ENCODE data around the gene EIPR1.

Gene EIPR1

DNA sequence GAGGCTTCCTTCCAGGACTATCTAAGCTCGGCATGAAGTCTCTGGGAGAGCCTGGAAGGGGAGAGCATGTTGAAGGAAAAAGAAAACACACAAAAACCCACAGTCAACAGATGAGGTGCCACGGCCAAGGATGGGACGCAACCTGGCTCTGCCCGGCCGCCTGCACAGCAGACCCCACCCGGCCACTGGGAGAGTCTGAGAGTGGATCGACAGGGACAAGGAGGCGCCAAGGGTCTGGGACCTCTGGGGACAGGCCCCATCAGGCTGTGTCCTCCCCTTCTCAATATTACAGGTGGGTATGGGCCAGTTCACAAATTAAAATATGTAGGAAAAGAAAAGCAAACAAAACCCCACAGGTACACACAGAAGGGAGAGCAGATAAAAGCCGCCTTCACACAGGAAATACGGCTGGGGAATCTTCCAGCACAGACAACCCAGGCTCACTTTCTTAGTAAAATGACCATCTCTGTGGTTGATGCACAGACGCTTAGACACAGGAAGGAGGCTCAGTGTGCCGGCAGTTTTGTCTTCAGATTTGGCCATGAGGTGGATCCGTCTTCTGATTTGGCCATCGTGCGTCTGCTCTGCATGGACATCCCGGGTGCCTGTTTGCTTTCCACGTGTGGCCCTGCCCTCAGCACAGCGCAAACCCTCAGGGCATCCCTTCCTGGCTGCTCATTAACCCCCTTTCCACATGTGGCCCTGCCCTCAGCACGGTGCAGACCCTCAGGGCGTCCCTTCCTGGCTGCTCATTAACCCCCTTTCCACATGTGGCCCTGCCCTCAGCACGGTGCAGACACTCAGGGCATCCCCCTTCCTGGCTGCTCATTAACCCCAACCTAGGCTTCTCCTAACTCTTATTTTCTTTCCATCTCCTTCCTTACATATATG lies 138.4 kb downstream of the EIPR1 start:
- DNase-seq = no peak

DNA sequence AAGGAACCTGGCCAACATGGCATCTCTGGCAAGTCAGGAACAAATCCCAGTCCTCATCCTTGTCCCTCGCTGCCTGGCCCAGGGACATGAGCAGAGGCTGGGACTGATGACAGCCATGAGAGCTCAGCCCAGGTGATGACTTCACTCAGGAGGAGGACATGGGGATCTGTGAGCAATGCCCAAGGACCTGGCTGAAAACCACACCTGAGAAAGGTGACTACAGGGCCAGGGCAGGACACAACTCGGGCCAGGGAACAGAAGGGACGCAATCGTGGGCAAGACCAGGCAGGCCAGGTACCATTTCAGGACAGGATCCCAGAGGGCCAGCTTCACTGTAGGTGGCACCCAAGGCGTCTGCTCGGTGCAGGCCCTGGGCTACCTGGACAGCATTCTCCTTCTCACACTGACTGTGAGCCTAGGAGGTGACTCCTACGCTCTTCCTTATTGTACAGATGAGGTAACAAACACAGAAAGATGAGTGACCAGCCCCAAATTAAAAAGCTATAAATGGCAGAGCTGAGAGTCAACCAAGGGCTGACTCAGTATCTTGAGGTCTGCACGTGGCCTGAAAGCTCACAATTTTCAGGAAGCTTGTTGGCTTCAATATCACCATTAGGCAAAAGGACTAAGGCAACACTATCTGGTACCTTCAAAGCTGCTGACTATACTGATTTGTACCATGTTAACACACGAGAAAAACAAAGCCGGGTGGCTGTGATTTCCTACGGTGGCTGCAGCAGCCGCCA lies 141.1 kb downstream of the EIPR1 start:
- no peak for DNase-seq

DNA sequence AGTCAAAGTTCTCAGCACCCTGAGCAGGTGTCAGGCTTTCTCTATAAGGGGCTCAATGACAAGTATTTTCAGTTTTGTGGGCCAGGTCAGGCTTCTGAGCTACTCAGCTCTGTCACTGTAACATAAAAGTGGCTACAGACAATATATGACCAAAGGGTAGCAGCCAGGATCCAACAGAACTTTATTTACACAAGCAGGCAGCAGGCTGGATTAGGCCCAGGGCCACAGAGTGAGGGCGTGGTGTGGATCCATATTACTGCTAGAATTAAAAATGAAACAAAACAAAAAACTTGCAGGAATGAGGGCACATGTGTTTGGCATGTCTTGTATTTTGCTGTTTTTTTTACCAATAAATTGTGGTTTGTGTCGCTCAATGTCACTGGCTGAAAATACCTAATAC lies 143.7 kb downstream of the EIPR1 start:
- DNase-seq = no peak

DNA sequence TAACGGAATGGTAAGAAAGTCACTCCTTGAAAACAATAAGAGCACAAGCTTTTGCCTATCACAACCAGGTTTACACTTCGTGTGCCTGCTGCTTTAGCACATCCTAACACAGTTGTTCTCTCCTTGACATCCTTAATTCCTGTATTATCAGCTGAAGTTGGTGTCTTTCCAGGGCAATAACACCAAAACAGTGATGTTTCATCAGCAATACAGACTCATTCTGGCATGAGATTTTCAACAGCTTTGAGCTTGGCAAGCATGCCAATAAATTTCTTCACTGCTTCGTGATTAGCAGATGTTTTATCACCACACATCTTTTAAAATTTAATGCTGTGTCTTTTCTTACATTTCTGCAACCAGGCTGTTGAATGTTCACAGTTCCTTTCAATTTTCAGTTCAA lies 148.4 kb downstream of the EIPR1 start:
- no peak for DNase-seq

DNA sequence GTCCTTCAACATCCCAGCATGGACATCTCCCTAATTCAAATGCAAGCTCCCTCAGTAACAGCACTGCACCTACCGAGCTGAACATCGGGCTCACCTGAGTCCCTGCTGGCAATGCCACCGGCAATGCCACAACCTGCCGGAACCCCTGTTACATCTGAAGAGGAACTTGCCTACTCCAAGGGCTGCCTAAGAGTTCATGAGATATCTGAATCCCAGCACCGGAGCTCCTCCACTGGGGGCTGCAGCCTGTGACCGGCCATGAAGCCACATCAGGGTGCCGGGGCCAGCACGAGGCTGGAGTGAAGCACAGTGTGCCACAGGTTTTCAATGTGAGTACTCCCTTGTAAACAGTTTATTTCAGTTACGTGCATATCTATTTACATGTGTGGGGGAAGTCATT lies 152.9 kb downstream of the EIPR1 start:
- DNase-seq = no peak

DNA sequence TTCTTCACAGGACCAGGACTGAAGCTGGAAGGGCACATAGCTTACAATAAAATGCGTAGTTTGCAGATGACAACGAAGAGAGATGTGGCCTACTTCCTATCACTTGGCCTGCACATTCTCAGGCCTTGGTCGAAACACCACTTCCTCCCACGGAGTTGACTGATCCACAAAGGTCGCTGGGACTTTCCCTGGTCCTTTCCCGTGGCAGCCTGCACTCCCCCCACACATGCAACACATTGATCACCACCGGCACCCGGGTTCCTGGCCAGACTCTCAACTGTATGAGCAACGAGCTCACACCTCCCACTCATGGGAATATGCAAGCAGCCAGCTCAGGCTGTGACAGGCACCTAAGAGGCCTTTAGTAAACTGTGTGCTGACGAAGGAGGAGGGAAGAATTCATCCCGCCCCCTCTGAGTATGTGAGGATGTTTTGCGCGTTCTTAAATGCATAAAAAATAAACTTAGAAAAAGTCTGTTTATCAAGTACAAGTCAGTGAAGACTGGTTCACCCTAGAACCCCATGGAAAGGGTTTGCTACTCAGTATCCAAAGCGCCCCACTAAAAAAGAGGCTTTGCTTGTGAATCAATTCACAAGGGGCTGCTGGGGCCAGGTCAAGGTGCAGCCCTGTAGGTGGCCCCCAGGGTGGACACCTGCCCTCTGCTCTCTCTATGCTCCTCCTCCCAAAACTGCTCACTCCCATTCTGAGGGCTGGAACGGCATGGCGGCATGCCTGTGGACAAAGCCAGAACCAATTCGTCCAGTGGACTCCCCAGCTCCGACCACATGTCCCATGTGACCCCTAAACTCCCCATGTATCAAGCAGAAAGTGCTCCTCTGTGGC lies 154.3 kb downstream of the EIPR1 start:
- DNase-seq = no peak

DNA sequence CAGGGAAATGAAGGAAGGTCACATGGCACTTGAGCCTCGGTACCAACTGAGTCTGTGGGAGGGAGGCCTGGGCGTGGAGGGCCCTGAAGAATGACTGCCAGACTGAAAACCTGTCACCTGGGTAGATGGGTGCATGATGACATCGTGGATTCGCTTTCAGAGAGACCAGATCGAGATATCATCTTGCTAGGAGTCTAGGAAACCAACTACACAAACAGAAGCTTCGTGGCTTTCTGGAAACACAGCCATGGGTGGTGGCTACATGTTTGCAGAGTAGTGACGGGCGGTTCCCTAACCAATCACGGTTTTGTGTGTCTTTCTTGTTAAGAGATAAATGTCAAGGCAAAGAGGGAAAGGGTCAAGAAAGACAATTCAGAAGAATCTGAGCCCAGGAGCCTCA lies 155.0 kb downstream of the EIPR1 start:
- DNase-seq = no peak

DNA sequence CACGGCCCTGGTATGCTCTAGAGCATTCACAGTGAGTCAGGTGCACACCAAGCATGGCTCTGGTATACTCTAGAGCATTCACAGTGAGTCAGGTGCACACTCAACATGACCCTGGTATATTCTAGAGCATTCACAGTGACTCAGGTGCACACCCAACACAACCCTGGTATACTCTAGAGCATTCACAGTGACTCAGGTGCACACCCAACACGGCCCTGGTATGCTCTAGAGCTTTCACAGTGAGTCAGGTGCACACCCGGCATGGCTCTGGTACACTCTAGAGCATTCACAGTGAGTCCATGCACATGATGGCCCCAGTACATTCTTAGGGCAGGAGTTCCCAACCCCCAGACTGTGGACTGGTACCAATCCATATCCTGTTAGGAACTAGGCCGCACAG lies 158.1 kb downstream of the EIPR1 start:
- DNase-seq = no peak

DNA sequence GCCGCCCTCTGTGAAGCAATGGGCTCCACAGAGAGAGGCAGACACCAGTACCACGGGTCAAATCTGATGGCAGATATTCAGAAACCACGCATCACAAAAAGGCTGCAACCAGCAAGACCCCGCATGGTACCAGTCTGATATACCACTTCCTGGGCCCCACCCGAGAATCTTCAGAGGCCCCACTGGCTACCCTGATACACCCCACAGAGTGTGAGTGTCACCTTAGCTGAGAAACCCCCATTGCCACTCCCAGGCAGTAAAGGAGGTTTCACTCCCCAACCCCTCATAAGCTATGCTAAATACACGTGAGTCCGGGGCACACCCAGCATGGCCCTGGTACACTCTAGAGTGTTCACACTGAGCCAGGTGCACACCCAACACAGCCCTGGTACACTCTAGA lies 160.0 kb downstream of the EIPR1 start:
- DNase-seq = no peak

DNA sequence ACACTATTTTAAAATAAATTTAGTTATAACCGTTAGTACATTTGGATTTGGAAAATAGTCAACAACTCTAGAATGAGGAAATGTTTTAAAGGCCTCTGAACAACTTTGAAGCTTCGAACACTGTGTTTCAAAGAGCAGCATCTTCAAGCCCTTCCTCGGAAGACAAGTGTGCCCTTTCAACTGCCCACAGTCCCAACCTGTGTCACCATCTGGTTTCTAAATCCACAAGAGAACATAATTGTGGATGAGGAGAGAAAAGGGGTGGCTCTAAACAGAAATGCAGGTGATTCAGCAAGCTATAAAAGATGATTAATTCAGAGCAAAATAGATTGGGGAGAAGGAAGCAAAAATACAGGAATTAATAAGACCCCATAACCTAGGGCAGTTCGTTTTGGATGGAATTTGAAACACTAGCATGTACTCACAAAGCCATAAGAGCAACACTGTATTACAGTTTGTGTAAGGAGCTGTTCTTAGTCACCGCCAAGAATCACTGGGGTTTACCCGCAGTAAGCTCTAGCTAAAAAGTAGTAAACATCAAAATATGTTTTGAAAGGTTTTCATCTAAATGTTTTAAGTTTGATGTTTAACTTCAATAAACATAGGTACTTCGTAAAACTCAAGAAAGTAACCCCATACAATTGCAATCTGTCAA lies 160.7 kb downstream of the EIPR1 start:
- DNase-seq = no peak

DNA sequence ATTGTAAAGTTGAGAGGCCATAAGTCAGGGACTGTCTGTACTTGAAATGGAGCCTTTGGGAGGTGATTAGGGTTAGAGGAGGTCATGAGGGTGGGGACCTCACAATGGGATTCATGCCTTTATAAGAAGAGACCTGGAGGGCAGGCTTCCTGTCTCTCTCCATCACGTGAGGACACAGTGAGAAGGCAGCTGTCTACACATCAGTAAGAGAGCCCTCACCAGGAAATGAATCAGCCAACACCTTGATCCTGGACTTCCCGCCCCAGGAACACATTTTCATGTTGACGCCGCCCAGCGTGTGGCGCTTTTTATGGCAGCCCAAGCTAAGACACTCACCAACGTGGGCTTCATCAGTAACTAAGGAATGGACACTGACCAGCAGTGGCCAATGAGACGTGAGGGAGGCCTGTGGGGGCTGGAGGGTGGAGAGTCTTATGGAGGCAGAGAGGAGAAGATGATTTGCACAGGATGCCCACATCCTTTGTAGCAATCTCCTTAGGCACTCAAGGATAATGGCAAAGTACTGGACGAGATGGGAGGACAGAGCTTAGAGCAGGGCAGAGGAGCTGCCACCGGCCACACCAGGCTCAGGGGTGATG lies 162.7 kb downstream of the EIPR1 start:
- no peak for DNase-seq

DNA sequence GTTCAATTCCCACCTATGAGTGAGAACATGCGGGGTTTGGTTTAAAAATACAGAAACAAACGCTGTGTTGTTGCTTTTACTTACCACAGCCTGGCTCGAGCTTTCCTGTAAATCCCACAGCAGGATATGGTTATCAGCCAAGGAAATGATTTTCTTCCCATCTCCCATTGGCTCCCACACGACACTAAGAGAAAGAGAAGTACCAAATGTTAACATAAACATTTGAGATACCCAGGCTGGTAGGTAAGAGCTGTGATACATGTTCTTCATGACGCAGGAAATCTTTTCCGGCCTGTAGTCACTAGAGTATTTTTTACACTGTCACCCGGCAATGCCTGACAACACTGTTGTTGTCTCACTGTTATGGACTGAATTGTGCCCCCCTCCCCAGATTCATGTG lies 163.6 kb downstream of the EIPR1 start:
- DNase-seq = no peak

DNA sequence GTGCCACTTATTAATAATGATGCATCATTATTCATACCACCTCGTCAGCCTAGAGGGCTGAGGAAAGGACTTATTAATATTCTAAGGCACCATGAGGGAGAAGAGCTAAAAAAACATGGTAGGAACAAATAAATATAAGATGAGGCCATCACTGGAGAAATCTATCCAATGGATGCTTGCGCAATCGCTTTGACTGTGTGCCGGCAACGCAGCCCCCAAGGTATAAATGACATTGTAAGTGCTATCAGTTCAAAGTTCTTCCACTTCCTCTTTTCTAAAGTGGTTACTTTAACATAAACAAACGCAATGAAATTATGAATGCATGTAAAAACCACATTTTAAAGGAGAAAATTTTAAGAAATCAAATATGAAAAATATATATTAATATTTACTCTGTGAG lies 164.6 kb downstream of the EIPR1 start:
- no peak for DNase-seq

DNA sequence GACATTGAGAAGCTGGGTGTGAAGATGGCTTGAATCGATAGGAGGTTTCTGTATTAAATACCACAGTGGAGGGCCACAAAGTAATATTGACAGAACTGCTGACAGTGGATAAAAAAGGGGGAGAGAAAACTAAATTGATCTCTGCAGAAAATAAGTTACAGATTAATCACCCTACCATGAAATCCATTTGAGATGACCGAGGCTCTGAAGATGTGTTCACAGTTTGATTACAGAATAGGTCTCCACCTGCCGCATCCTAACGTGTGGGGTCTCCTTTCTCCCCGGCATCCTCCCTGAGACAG lies 165.6 kb downstream of the EIPR1 start:
- no peak for DNase-seq

DNA sequence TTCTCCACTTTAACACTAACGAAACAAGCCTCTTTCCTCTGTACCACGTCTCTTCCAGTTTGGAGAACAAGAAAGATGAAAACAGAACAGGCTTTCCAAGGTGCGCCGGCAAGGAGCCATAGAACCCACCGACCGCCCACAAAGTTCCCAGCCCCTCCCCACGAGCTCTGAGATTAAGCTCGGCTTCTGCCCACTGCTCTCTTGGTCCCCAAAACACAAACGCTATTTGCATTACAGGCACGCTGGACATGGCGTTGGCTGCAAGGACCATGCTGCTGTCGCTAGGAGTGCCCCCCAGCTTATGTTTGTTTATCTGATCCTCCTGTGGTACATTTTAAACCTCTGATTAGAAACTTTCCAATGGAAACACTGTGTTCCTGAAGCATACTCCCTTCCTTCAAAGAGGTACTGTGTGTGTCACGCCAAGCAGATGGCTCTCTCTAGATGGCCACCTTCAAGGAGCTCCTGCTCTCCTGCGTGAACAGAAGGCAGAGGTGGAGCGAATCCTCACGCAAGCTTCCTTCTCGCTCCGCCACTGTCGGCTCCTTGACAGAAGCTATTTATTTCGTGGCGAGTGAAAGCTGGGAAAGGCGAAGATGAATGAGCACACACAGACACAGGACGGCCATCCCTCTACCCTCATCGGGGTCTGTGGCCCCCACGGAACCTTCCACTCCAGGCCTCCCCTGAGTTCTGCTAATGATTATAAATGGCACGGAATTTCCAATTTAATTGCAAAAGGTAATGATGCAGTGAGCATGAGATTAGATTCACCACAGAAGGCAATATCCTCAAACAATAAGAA lies 166.2 kb downstream of the EIPR1 start:
- no peak for DNase-seq

DNA sequence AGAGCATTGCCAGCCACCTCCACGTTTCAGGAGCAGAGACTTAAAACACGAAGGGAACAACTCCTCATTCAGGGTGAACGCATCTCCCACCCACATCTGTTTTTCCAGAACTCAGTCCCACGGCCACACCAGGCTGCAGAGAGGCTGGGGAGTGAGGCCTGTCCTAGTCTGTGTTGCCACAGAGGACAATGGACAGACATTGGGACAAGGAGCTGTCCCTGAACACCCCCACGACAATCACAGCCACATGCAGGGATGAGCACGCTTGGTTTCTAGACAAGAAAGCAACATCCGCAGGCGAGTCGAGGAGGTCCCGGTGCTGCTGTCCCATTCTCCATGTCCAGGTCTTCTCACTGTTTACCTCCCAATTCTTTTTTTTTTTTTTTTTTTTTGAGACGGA lies 167.4 kb downstream of the EIPR1 start:
- no peak for DNase-seq

DNA sequence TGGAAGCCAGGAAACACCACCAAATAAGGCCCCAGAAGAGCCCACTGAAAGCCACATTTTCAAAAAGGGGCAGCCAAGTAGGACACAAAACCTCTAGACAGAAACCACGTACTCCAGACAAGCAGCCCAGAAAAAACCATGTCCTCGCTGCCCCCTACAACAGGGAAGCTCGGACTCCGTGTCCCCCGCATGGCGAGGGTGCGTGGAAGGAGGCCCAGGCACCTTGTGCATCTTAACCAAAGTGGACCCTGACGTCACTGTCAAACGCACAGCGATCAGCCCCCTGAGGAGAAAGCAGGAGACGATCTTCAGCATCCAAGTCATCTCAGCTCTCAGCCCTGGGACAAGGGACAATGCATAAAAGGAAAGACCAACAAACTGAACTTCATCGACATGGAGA lies 168.4 kb downstream of the EIPR1 start:
- DNase-seq = no peak

DNA sequence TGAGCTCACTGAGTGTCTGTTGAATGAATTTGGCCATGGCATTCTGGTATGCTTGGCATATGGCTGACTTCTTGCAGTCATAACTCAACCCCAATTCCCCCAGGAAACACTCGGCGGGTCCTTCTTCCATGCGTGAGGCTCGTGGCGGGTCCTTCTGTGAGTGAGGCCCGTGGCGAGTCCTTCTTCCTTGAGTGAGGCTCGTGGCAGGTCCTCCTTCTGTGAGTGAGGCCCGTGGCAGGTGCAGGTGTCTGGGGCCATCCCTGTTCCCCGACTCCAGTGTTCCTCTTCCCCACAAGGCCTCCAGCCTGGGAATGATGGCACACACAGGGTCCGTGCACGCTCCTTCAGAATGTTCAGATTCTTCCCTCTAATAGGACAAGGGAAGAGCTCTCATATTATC lies 169.0 kb downstream of the EIPR1 start:
- DNase-seq = no peak

DNA sequence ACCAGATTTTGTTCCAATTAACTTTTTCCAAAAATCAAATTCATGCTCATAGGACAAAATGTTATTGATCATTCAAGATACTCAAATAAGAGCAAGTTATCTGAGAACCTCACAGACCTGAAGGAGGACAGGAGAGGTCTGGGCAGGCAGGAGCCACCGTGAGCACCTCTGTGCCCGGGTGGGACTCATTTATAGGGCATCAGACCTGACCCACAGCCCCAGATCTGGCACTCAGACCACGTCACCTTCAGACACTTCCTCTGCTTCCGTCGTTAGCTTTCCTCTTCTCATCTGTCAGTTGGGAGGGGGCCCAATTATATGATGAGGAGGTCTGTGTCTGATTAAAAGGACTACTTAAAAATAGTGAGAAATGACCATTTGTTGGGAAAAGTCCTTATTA lies 169.4 kb downstream of the EIPR1 start:
- DNase-seq = no peak

DNA sequence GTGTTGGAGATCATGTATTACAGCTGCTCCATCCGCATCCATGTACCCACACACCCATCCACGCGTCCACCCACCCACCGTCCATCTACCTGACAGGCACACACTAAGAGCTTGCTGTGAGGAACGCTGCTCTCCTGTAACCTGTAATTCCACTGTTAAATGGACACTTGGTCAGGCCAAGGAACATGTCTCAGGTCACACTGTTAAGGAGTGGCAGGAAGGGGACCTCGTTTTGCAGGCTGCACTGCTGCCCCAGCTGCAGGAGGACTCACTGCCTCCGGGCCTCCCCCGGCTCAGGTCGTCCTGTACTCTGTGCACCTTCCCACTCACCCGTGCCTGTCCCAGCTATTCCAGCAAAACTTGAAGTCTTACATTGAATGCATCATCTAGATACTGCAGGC lies 170.5 kb downstream of the EIPR1 start:
- no peak for DNase-seq

DNA sequence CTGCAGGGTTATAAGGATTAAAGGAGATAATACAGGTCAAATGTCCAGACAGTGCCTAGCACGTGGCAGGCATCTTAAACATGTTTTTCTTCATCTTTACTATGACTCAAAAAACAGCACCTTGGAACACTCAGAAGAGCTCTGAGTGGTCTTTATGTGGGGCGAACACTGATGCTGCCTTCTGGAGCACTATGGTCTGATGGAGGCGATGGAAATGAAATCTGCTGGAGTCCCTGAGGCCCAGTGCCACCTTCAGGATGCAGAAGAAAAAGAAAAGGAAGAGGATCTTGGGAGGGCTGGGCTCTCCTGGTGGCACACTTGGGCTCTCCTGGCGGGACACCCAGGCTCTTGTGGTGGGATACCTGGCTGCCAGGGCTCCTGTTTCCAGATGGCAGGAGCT lies 171.8 kb downstream of the EIPR1 start:
- no peak for DNase-seq

All from NCI-H2227 treated with DMSO at 0.1 percent for 48 hours (cell line).